Measurements from ENCODE around the gene C2CD5. TPM values are rescaled to one million over a fixed set of nuclear protein-coding genes. Genes with fewer than 3 reads are reported as not detected.

Gene C2CD5
- total RNA-seq, 4 donors from 2014 or later: 12.2 to 28.8 (median 24.5) TPM

DNA sequence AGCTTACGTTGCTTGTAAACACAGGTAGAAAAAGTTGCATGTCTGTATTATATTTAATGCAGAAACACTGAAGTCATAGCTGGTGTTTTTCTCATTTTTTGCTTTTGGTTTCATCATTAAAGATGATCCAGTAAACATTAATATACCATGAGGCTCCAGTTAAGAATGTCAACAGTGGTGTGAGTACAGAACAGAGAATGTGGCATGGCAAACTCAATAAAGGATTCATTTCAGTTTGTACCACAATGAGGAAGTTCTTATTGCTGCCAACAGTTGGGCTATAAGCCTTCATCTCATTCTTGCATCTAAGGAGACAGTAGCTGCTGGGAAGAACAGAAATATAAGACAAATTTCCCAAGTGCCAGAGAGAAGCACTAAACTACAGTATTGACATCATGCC lies 137.7 kb downstream of the C2CD5 start:
- Histone ChIP-seq H3K27me3 (no peaks in the 10 kb centered on the region), H3K4me1 (peaks cover 23 to 54% (median 28%) of the 10 kb centered on the region in 3 donors), H3K36me3 (no peaks in the 10 kb centered on the region), H3K4me3 (no peak overlapping the region), H3K27ac (peak overlapping the region in 3 of 4 donors; percentile 71 to 83 (median 81)), H3K9me3 (no peaks in the 10 kb centered on the region)
- DNase-seq: no peak
- TF ChIP-seq POLR2A (IDR thresholded peaks at IDR 0.05) (no peak), CTCF (IDR thresholded peaks at IDR 0.05) (no peak)
- intact Hi-C loops (cut with DNase I): no loop called here
- 83 to 85% methylated on average over 1 of the region's 1 CpG for WGBS, 2 donors

GRCh38 chr12:22399464-22400180 lies 144.7 kb downstream of the C2CD5 start:
- intact Hi-C loops (cut with DNase I): no loop called here
- TF ChIP-seq POLR2A (IDR thresholded peaks at IDR 0.05): no peak
- TF ChIP-seq CTCF (IDR thresholded peaks at IDR 0.05): no peak
- no peak overlapping the region for H3K4me3 ChIP-seq
- no peaks in the 10 kb centered on the region for H3K36me3 ChIP-seq
- H3K4me1 ChIP-seq: peaks cover 0 to 15% (median 0%) of the 10 kb centered on the region in 3 donors
- 72 to 78% methylated on average over 4 of the region's 4 CpGs for WGBS, 2 donors
- no peak overlapping the region for H3K27ac ChIP-seq
- no peaks in the 10 kb centered on the region for H3K27me3 ChIP-seq
- H3K9me3 ChIP-seq: peaks cover 0 to 9% (median 0%) of the 10 kb centered on the region in 3 donors
- DNase-seq: no peak

Other genes starting within 250 kb of the C2CD5 start
- gene ST8SIA1, start 209.8 kb downstream of the C2CD5 start, total RNA-seq: 1 to 10 TPM in 2 of 4 donors, under 1 TPM in 2; 0.38 to 5.3 (median 1.0) TPM
- 10 to 100 TPM; 13.9 to 37.3 (median 28.1) TPM for gene ETNK1, start 80.6 kb upstream of the C2CD5 start, total RNA-seq

Measured in esophagus squamous epithelium (tissue), 5 donors.